ENCODE measurements around the gene CYSRT1. TPM values are rescaled to one million over a fixed set of nuclear protein-coding genes. Genes with fewer than 3 reads are reported as not detected.

CYSRT1 gene
- polyA plus RNA-seq (2011; rRNA removed) = 0.58 and 0.74 TPM in 2 replicates
- 0.21 and 0.24 TPM in 2 replicates for polyA minus RNA-seq (2011; rRNA and poly(A)+ RNA removed)

- no peak for DNase-seq (ENCODE audit: low read depth)
- POLR2A ChIA-PET = no interaction called here
- no peaks in the 10 kb centered on the region for H3K27me3 ChIP-seq (ENCODE audit: control insufficient read depth, insufficient read depth, low read length)
- H3K36me3 ChIP-seq (ENCODE audit: control insufficient read depth, insufficient read depth, low read length) = no peaks in the 10 kb centered on the region; the same call in 1 of the 2 replicates
- CTCF ChIA-PET = interaction anchor here (0.8 to 5.6 kb wide), 6 partner anchors 12 to 277 kb away, joined by 3 to 36 read pairs (median 6); partner anchors contain the start of genes ABCA2 and NPDC1
- no peak for TF ChIP-seq CTCF (IDR thresholded peaks at IDR 0.05; ENCODE audit: insufficient read depth, low read depth, low read length)
- peak within 1 kb of the TSS; percentile 86 for H3K4me3 ChIP-seq (ENCODE audit: low read depth, low read length)
These were observed at the start of gene CYSRT1 for GRCh38 chr9:137224830-137225694. CYSRT1 (plus strand) TSS chr9:137225174; CDS start chr9:137225622, 448 bp downstream.

GRCh38 chr9:137175345-137175961 lies 49.5 kb upstream of the CYSRT1 start:
- peaks cover 10% of the 10 kb centered on the region for H3K36me3 ChIP-seq (ENCODE audit: control insufficient read depth, insufficient read depth, low read length)
- peaks cover 2% of the 10 kb centered on the region; the same call in 1 of the 2 replicates for H3K27me3 ChIP-seq (ENCODE audit: control insufficient read depth, insufficient read depth, low read length)
- POLR2A ChIA-PET = no interaction called here
- no peak for DNase-seq (ENCODE audit: low read depth)
- TF ChIP-seq CTCF (IDR thresholded peaks at IDR 0.05; ENCODE audit: insufficient read depth, low read depth, low read length) = no peak; the same call in 1 of the 2 replicates
- CTCF ChIA-PET = interaction anchor here (0.9 to 2.2 kb wide), 6 partner anchors 12 to 61 kb away, joined by 3 to 11 read pairs (median 6); partner anchors contain the start of genes RNF224 and SSNA1
- H3K4me3 ChIP-seq (ENCODE audit: low read depth, low read length) = no peak overlapping the region

- TF ChIP-seq CTCF (IDR thresholded peaks at IDR 0.05; ENCODE audit: insufficient read depth, low read depth, low read length) = peak; percentile 66
- ChIA-PET CTCF (interaction anchor here (0.9 to 2.2 kb wide), 10 partner anchors 8 to 60 kb away, joined by 3 to 11 read pairs (median 4); partner anchors contain the start of genes RNF224 and SSNA1), POLR2A (interaction anchor here (0.5 kb wide), 1 partner anchor 10 kb away, joined by 4 read pairs; no protein-coding TSS in a partner anchor)
- H3K36me3 ChIP-seq (ENCODE audit: control insufficient read depth, insufficient read depth, low read length) = peaks cover 14% of the 10 kb centered on the region
- H3K4me3 ChIP-seq (ENCODE audit: low read depth, low read length) = no peak overlapping the region
- H3K27me3 ChIP-seq (ENCODE audit: control insufficient read depth, insufficient read depth, low read length) = no peaks in the 10 kb centered on the region
- DNase-seq (ENCODE audit: low read depth) = no peak
These were observed 48.4 kb upstream of the CYSRT1 start for GRCh38 chr9:137176302-137177182.

GRCh38 chr9:137178201-137178938 lies 46.6 kb upstream of the CYSRT1 start:
- DNase-seq (ENCODE audit: low read depth) = no peak
- ChIA-PET POLR2A (no interaction called here), CTCF (interaction anchor here (1.2 kb wide), 1 partner anchor 25 kb away, joined by 3 read pairs; no protein-coding TSS in a partner anchor)
- Histone ChIP-seq H3K36me3 (ENCODE audit: control insufficient read depth, insufficient read depth, low read length) (peaks cover 24% of the 10 kb centered on the region), H3K27me3 (ENCODE audit: control insufficient read depth, insufficient read depth, low read length) (no peaks in the 10 kb centered on the region), H3K4me3 (ENCODE audit: low read depth, low read length) (no peak overlapping the region)
- TF ChIP-seq CTCF (IDR thresholded peaks at IDR 0.05; ENCODE audit: insufficient read depth, low read depth, low read length) = no peak

All from BJ (cell line).